Tibial nerve (tissue), 4 donors: ENCODE results near the gene YIPF5.

Source experiments
- CTCF ChIP-seq, 5 experiments: fragments of 200-600 bp in 3 of 5; fragments of 450-650 bp in 2 of 5; sonication (generic) in 3 of 5; IDR thresholded peaks; one replicate each; pipeline ENCODE4 v1.5.1; 2016 to 2019; ENCODE audit warnings: antibody characterized with exemption in 5 of 5, mild to moderate bottlenecking in 3 of 5, moderate library complexity in 2 of 5
- EP300 ChIP-seq, 2 donors: sonication (generic); formaldehyde crosslinking; IDR thresholded peaks; one replicate each; pipeline ENCODE4 v1.6.1; 2017; ENCODE audit warnings: antibody characterized with exemption in 2 of 2, mild to moderate bottlenecking in 1 of 2
- POLR2A ChIP-seq, 2 donors: fragments of 450-650 bp; IDR thresholded peaks; one replicate each; pipeline ENCODE4 v1.6.1; 2017; ENCODE audit warnings: antibody characterized with exemption in 2 of 2, mild to moderate bottlenecking in 2 of 2, moderate library complexity in 2 of 2

- no peak for TF ChIP-seq CTCF (IDR thresholded peaks at IDR 0.05)
- TF ChIP-seq POLR2A (IDR thresholded peaks at IDR 0.05) = no peak
- TF ChIP-seq EP300 (IDR thresholded peaks at IDR 0.05) = no peak
Measured at GRCh38 chr5:144162686-144163085, 7.8 kb downstream of the YIPF5 start.
